GM08714 (cell line): ENCODE data around the gene DUSP2.
A peak's percentile ranks its signal among the peaks of the same experiment; 100 is the strongest.

ENCODE experiments used
- H3K4me3 ChIP-seq: fragments of 200-500 bp; sonication (Bioruptor generic); 2 replicates; pipeline ENCODE4 v1.5.1; 2014; ENCODE audit warnings: mild to moderate bottlenecking, low read length, inconsistent platforms
- ZNF274 ChIP-seq: IDR thresholded peaks from 2 replicates; pipeline ENCODE4 v1.6.1; 2012; ENCODE audit warnings: mild to moderate bottlenecking, low read depth, low read length

The DUSP2 gene

GRCh38 chr2:96145036-96145847, at the start of gene DUSP2:
Gene DUSP2, minus strand, starts transcription at chr2:96145440. Its CDS starts 86 bp downstream, at chr2:96145354.
- no peak for TF ChIP-seq ZNF274
- peak within 1 kb of the TSS; percentile 80 for H3K4me3 ChIP-seq

GRCh38 chr2:96191937-96192670, 46.9 kb upstream of the DUSP2 start:
- no peak for TF ChIP-seq ZNF274
- no peak overlapping the region for H3K4me3 ChIP-seq

- H3K4me3 ChIP-seq, result no peak overlapping the region
- no peak for TF ChIP-seq ZNF274
Measured at GRCh38 chr2:96188821-96189526, 43.7 kb upstream of the DUSP2 start.

- no peak overlapping the region for H3K4me3 ChIP-seq
- TF ChIP-seq ZNF274, result no peak
Measured at GRCh38 chr2:96186562-96186961, 41.3 kb upstream of the DUSP2 start.

GRCh38 chr2:96185516-96185915, 40.3 kb upstream of the DUSP2 start:
- no peak for TF ChIP-seq ZNF274
- no peak overlapping the region for H3K4me3 ChIP-seq

- H3K4me3 ChIP-seq, result no peak overlapping the region
- no peak for TF ChIP-seq ZNF274
Measured at GRCh38 chr2:96184989-96185388, 39.7 kb upstream of the DUSP2 start.

GRCh38 chr2:96184188-96184587, 38.9 kb upstream of the DUSP2 start:
- no peak overlapping the region for H3K4me3 ChIP-seq
- TF ChIP-seq ZNF274, result no peak

GRCh38 chr2:96181529-96181928, 36.3 kb upstream of the DUSP2 start:
- H3K4me3 ChIP-seq, result no peak overlapping the region
- no peak for TF ChIP-seq ZNF274

GRCh38 chr2:96180521-96180920, 35.3 kb upstream of the DUSP2 start:
- TF ChIP-seq ZNF274, result no peak
- no peak overlapping the region for H3K4me3 ChIP-seq

GRCh38 chr2:96180002-96180401, 34.8 kb upstream of the DUSP2 start:
- TF ChIP-seq ZNF274, result no peak
- no peak overlapping the region for H3K4me3 ChIP-seq

GRCh38 chr2:96176661-96177060, 31.4 kb upstream of the DUSP2 start:
- no peak for TF ChIP-seq ZNF274
- no peak overlapping the region for H3K4me3 ChIP-seq

- TF ChIP-seq ZNF274, result no peak
- no peak overlapping the region for H3K4me3 ChIP-seq
Measured at GRCh38 chr2:96175951-96176350, 30.7 kb upstream of the DUSP2 start.

- TF ChIP-seq ZNF274, result no peak
- no peak overlapping the region for H3K4me3 ChIP-seq
Measured at GRCh38 chr2:96174251-96175144, 29.3 kb upstream of the DUSP2 start.

- no peak overlapping the region for H3K4me3 ChIP-seq
- TF ChIP-seq ZNF274, result no peak
Measured at GRCh38 chr2:96171831-96172230, 26.6 kb upstream of the DUSP2 start.

- no peak for TF ChIP-seq ZNF274
- H3K4me3 ChIP-seq, result no peak overlapping the region
Measured at GRCh38 chr2:96170626-96171025, 25.4 kb upstream of the DUSP2 start.
